Measurements from ENCODE around the gene COPS3. TPM values are rescaled to one million over a fixed set of nuclear protein-coding genes. Genes with fewer than 3 reads are reported as not detected.
A peak's percentile ranks its signal among the peaks of the same experiment; 100 is the strongest.

Gene COPS3
- total RNA-seq, 1 donor from 2014 or later: 67.2 TPM

DNA sequence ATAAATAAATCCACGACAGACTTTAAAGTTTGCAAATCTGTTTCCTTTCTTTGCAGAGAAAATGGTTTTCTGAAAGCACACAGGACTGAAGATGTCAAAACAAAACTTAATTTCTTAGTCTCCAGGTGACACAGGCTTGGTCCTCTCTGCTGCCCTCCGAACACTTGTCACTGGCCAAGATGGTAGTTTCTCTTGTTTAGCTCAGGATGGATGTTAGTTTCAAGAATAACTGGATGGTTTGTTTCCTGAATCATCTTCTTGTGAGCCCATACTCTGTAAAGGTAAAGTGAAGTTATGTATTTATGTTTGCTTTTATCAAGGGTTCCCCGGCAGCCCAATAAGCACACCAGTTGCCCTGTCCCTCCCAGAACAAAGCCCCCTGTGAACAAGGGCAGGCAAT lies 34.2 kb downstream of the COPS3 start:
- no peak for DNase-seq (ENCODE audit: low spot score)

DNA sequence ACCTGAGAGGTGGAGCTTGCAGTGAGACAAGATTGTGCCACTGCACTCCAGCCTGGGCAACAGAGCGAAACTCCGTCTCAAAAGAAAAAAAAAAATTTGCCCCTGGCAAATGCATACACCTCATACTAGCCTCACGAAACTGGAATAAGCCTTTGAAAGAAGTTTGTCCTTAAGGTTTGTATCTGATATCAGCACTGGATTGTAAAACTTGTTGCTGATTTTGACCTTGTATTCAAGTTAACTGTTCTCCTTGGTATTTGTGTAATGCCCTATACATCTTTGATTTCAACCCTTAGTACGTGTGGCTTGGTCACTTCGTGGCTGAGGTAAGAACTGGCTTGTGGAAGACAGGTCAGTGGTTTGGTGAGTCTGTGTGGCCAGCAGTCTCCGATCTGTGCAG lies 37.9 kb downstream of the COPS3 start:
- no peak for DNase-seq (ENCODE audit: low spot score)

- DNase-seq (ENCODE audit: low spot score): no peak
Measured at GRCh38 chr17:17242246-17242645, 38.8 kb downstream of the COPS3 start.

- no peak for DNase-seq (ENCODE audit: low spot score)
Measured at GRCh38 chr17:17241656-17242055, 39.4 kb downstream of the COPS3 start.

DNA sequence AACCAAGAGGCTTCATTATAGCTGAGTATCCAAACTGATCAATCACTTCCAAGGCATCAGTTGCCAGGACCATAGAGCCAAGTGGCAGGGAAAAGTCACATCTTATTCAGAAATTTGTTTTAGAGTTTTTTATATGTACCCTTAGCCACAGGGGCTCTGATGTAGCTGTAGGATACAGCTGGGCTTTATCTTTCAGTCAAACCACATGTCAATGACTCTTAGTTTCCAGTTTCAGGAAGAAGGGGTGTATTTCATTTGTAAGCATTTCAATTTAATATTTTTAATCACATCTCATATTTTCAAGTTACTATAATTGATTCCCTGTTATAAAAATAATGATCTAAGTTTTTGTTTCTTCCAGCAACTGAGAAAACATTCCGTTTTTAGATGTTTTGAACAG lies 41.2 kb downstream of the COPS3 start:
- DNase-seq (ENCODE audit: low spot score): no peak

GRCh38 chr17:17237026-17237799 lies 43.8 kb downstream of the COPS3 start, which contains the start of gene FLCN:
TSS of gene FLCN (minus strand) at chr17:17237168. CDS start at chr17:17228137, 9,031 bp downstream.
- DNase-seq (ENCODE audit: low spot score): peak; percentile 93

DNA sequence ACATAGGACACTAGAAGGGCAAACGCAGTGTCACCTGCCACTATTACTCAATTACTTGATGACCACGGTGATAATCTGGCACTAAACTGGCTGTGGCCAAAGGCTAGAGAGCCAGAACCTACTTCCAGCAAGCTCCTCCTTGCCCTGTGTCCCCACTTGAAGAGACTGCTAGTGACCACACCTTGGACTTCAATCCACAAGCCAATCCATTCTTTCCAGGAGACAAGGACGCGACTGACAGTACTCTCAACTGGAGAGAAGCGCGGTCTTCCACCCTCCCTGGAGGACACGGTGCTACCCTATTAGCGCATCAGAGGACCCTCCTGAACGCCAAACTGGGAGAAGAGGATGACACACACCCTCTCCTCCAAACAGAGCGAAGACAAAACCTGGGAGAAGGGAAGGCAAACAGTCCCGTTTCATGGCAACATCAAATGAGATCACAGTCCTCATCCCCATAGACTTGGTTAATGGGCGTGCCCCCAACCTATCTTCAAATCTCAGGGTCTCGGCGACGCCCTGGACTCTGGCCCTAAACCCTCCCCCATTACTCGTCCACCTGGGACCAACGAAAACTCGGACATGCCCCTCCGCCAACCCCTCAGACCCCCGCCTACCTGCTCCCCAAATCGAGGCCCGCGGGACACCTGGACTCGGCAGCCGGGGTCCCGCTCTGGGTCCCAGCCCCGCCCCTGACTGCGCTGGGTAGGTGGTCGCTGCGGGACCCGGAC lies 44.6 kb downstream of the COPS3 start:
- DNase-seq (ENCODE audit: low spot score): peak; percentile 22

DNA sequence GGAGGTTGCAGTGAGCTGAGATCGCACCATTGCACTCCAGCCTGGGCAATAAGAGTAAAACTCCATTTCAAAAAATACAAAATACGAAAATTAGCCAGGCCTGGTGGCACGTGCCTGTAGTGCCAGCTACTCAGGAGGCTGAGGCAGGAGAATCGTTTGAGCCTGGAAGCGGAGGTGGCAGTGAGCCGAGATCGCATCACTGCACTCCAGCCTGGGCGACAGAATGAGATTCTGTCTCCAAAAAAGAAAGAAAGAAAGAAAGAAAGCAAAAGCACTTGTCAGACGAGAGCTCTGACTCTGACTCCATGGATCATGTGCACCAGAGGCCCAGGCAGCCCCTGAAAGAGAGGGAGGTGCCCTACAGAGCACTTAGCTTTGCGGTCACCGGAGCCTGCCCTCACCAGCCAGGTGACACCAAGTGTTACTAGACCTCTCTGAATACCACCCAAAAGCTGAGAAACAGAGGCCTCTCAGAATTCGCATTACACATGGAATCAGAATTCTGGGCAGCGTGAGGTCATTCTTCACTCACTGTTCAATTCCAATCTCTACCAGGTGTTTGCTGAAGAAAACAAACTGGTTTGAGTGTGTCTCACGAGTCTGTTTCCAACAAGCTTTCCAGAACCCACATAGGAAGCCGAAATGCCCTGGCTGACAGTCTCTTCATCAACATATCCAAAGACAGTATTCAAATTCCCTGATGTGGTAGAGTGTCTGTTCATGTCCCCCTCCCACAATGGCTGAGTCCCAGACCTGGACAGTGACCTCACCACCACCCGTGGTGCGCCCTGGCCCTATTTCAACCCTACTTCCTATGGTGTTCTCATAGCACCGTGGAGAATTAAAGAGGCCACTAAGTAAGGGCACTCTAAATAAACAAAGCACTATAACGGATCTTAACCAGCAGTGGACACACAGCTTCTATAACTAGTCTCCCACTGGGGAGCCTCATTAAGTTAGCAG lies 45.6 kb downstream of the COPS3 start:
- peak; percentile 6 for DNase-seq (ENCODE audit: low spot score)

DNA sequence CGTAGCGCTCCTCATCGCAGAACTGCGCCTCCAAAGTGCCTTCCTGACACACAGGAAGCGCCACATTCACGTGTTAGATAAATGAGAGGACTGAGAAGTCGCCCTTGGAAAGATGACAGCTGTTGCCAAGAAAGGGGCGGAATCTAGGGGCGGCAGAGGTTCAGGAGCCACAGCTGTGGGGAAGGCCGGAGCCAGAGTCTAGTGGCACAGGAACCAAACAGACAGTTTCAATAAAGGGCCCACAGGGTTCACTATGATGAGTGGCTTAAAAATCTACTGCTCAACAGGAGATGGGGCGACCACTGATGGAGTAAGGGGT lies 48.8 kb downstream of the COPS3 start:
- DNase-seq (ENCODE audit: low spot score): no peak

- DNase-seq (ENCODE audit: low spot score): no peak
Measured at GRCh38 chr17:17231621-17232302, 49.3 kb downstream of the COPS3 start.

DNA sequence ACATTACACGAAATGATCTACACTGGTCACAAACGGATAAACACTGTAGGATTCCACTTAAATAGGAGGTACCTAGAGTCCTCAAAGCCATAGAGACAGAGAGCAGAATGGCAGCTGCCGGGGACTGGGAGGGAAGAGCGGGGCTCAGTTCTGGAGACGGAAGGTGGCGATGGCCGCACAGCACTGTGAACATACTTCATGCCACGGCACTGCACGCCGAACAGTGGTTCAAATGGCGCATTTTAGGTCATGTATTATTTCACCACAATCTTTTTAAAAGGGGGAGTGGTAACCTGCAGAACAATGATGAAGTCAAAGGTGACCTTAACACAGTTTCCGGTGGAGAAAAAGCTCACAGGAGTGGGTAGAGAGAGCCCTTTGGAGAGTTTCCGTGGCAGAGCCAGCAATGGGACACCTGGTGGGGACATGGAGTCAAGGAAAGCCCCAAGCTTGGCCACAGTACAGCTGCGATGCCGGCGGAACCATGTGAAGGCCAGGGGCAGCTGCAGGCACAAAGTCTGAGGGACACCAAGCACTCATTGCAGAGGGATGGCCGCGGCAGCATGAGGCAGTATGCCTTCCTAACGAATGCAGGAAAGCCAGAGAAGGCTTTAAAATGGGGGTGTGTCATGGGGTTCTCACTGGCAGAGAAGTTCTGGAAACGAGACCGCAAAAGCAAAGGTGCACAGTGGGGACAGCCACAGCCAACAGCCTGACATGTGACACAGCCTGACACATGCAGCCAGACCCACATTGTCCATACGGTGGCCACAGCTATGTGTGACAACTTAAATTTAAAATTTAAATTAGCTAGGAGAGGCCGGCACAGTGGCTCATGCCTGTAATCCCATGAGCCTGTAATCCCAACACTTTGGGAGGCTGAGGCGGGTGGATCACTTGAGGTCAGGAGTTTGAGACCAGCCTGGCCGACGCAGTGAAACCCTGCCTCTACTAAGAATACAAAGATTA lies 51.3 kb downstream of the COPS3 start:
- no peak for DNase-seq (ENCODE audit: low spot score)

GRCh38 chr17:17228521-17229279 lies 52.3 kb downstream of the COPS3 start:
- no peak for DNase-seq (ENCODE audit: low spot score)

GRCh38 chr17:17227608-17228520 lies 53.2 kb downstream of the COPS3 start:
- DNase-seq (ENCODE audit: low spot score): no peak

DNA sequence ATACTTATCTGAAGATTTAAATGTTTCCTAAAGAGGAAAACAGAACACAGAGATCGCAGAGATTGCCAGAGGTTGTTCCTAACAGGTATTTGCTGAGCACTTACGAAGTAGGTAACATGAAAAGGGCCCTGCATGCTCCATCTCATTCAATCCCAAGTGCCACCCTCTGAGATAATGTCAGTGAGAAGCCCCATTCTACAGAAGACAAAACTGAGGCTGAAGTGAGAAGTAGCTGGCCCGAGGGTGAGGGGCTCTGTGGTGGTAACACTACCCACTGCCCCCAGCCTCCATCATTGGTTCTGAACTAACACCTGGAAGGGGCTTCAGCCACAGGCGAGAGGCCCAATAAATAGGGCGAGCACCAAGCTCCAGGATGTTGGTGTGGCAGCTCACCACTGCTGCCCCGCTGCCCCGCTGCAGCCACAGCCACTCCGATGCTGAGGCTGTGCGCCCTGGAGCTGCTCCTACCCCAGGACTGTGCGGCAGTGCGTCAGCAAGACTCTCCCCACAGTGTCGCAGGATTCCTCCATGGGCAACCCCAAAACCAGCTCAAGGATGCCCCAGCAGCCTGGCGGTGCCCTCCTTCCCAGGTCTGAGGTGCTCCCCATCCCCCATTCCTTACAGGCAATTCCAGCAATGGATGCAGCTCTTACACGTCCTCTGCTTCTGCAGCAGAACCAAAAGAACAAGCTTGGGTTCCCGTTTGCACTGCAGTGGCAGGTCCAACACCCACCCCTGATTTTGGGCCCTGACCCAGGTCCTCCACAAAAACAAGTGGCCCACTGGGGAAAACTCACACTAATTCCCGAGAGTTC lies 54.4 kb downstream of the COPS3 start:
- no peak for DNase-seq (ENCODE audit: low spot score)

- no peak for DNase-seq (ENCODE audit: low spot score)
Measured at GRCh38 chr17:17225901-17226300, 55.1 kb downstream of the COPS3 start.

DNA sequence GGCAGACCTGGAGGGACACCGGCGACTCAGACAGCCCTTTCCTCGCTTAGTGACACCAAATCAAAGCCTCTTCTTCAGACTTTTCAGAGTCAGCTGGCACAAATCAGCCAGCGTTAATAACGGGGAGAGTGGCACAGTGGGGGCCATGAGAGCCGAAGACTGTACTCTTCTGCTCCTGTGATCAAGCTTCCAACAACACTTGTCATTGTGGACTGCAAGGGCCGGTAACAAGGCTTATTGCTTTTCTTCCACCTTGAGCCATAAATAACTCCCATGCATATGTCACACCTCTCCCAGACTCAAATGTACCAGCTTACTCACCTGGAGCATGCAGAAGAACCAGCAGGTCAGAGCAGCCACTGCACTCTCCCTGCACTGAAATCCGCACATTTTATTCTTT lies 56.9 kb downstream of the COPS3 start:
- no peak for DNase-seq (ENCODE audit: low spot score)

DNA sequence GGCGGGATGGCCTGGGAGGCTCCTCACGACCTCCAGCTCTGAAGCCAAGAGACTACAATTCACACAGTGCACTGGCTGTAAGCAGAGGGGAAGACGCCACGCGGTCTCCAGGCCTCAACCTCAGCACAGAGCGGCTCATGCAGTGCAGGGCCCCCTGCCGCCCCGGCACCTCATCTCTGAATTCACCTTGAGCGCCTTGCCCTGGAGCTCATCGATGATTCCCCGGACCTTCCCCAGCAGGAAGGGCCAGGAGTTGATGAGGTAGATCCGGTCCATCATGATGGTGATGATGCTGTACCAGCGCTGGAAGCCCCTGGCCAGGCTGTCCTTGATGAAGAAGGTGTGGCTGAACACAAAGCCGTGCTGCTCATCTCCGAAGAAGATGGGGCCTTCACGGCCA lies 57.3 kb downstream of the COPS3 start:
- no peak for DNase-seq (ENCODE audit: low spot score)

DNA sequence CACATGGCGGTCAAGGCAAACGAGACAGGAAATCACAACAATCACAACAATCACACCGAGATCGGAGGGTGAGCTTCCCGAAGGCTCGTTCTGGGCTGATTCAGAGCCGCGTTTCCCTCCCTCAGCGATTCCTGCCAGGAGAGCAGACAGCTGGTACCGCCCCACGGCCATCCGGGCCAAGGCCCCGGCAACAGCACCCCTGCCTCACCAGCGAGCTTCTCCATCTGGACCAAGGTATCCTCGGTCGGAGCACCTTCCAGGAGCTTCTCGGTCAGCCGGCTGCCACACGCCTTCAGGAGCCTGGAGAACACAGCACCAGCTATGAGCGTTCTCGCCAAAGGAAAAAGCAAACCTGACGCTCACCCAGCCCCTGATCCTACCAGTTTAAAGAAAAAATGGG lies 59.7 kb downstream of the COPS3 start:
- no peak for DNase-seq (ENCODE audit: low spot score)

Measured in umbilical cord (tissue), 2 donors.